RKO (cell line): ENCODE data around the gene KDM4C.
A peak's percentile ranks its signal among the peaks of the same experiment; 100 is the strongest.
"Not testable (repeated sequence)": the region's sequence is repeated elsewhere in the genome, so short reads cannot be mapped to it uniquely, and the experiment has no call there.

Source experiments
- DNase-seq: peaks from one replicate; pipeline ENCODE4 v3.0.0-alpha.2; 2016; ENCODE audit warnings: low spot score

KDM4C gene

GRCh38 chr9:6757456-6758247 is at the start of gene KDM4C:
TSS of gene KDM4C (plus strand) at chr9:6757973. CDS start at chr9:6792989, 35,016 bp downstream.
- peak; percentile 96 for DNase-seq

- DNase-seq, result no peak
These were observed 49.0 kb upstream of the KDM4C start for GRCh38 chr9:6708732-6709131.

- DNase-seq, result no peak
These were observed 46.4 kb upstream of the KDM4C start for GRCh38 chr9:6711403-6711802.

GRCh38 chr9:6712041-6712440 is 45.7 kb upstream of the KDM4C start:
- DNase-seq, result no peak

- no peak for DNase-seq
These were observed 43.6 kb upstream of the KDM4C start for GRCh38 chr9:6714176-6714575.

- DNase-seq, result not testable (repeated sequence)
These were observed 42.5 kb upstream of the KDM4C start for GRCh38 chr9:6715153-6715754.

GRCh38 chr9:6715755-6716643 is 41.8 kb upstream of the KDM4C start:
- DNase-seq, result peak; percentile 69

- DNase-seq, result no peak
These were observed 41.0 kb upstream of the KDM4C start for GRCh38 chr9:6716766-6717165.

GRCh38 chr9:6723881-6724420 is 33.8 kb upstream of the KDM4C start:
- no peak for DNase-seq

- no peak for DNase-seq
These were observed 24.5 kb upstream of the KDM4C start for GRCh38 chr9:6733257-6733656.

- no peak for DNase-seq
These were observed 23.9 kb upstream of the KDM4C start for GRCh38 chr9:6733831-6734230.

- no peak for DNase-seq
These were observed 22.4 kb upstream of the KDM4C start for GRCh38 chr9:6735422-6735821.

- peak; percentile 61 for DNase-seq
These were observed 18.6 kb upstream of the KDM4C start for GRCh38 chr9:6739218-6739617.

- DNase-seq, result not testable (repeated sequence)
These were observed 8.9 kb upstream of the KDM4C start for GRCh38 chr9:6748861-6749260.

GRCh38 chr9:6754861-6755260 is 2.9 kb upstream of the KDM4C start:
- DNase-seq, result not testable (repeated sequence)

GRCh38 chr9:6757132-6757455 is 679 bp upstream of the KDM4C start:
- peak; percentile 89 for DNase-seq

GRCh38 chr9:6758248-6758497 is 400 bp downstream of the KDM4C start:
- DNase-seq, result no peak

GRCh38 chr9:6758498-6759184 is 868 bp downstream of the KDM4C start:
- DNase-seq, result peak; percentile 68

- peak; percentile 94 for DNase-seq
These were observed 1.6 kb downstream of the KDM4C start for GRCh38 chr9:6759185-6759977.

- DNase-seq, result no peak
These were observed 3.5 kb downstream of the KDM4C start for GRCh38 chr9:6761306-6761705.

- DNase-seq, result no peak
These were observed 5.5 kb downstream of the KDM4C start for GRCh38 chr9:6763244-6763643.
